Cerebellar cortex (tissue), 1 donor: Measurements from ENCODE around the gene C5orf47.

ENCODE experiments used
- DNase-seq: peaks from one replicate; pipeline ENCODE4 v3.0.0-alpha.2; 2015; ENCODE audit warnings: low spot score

C5orf47 gene

DNA sequence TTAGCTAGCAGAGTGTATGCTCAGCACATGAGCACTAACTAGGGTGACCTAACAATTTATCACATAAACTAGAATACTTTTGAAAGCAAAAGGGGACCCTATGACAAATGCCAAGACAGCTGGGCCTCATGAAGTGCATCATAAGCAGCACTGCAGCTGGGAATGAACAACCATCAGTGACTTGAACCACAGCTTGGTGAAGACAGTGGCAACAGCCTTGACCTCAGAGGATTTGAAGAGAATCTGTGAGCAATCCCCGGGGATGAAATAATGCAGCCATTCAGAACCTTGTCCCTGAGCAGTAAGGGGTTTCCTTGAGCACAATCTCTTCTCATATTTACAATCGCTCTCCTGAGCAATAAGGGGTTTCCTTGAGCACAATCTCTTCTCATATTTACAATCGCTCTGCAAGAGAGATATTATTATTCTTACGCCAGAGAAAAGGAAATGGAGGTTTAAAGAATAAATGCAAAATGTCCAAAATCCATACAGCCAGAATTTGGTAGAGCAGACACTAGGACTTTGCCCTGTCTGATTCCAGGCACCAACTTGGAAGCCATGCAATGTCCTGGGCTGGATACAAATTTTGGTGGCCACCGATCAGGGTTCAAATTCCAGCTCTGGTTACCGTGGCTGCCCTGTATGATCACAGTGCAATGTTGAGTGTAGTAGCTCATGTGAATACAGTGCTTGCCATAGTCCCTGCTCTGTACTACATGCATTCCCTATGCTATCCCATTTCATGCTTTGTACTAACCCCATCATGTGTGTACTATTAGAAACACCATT lies 55.7 kb downstream of the C5orf47 start:
- no peak for DNase-seq

DNA sequence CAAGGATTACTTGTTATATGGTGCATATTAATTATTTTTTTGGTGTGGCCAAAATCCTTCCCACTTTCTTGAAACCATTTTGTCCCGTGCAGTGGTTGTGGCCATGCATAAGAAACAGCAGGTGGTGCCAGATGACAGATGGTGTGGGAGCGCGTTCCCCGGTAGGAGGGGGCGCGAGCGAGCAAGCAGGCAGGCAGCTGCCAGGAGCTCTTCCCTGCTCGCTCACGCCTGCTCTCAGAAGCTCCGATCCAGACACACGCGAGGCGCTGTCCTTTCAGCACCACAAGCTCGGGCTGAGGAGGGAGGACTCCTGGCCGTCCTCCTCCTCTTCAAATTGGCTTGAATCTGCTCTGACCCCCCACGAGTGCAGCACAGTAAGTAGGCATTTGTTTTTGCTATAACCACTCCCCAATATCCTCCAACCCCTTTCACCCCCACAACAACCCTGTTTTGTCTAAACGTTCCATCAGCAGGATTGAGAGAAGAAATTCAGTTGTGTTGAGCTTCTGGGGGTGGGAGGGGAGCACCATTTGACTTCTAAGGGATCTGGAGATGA lies 56.6 kb downstream of the C5orf47 start, which contains the start of gene NSG2:
TSS of gene NSG2 (plus strand) at position 237 of the 556 bp plus-strand sequence. CDS start 1,050 bp downstream, outside the sequence.
- peak; percentile 95 for DNase-seq

DNA sequence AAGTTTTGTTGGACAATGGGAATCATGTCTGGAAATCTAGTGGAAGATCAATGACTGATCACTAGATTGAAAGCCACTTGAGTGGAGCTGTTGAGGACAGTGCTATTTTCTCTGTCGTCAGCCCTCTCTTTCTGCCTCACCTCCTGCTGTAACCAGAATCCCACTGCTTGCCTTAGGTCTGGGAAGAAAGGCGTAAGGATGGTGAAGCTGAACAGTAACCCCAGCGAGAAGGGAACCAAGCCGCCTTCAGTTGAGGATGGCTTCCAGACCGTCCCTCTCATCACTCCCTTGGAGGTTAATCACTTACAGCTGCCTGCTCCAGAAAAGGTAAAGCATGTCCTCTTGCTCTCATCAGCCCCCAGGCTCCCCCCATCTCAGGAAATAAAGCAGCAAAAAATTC lies 57.6 kb downstream of the C5orf47 start:
- DNase-seq, result peak; percentile 63

DNA sequence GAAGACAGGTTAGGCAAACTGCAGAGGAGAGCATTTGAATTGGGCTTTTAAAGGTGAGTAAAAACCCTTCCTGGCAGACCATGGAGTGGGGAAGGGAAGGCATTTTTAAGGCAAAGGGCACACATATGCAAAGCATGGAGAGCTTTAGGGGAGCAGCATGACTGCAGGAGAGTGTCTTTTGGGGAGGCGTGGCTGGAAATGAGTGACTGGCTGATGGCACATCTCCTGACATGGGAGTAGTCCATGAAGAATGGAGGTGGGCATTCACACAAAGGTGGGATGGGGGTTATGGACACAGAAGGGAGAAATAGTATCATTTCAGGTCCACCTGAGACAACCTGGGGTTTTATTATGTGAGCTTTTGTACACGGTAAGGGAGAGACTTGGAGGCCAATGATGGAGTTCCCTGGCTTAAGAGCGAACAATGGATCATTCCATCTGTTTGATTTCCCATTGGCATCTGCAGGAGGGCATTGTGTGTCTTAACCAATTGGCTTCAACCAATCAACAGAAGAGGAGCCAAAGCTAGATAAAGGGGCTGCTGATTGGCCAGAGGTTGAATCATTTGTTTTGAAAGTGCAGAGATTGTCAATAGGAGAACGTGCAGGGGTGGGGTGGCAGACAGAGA lies 58.6 kb downstream of the C5orf47 start:
- DNase-seq, result peak; percentile 37

DNA sequence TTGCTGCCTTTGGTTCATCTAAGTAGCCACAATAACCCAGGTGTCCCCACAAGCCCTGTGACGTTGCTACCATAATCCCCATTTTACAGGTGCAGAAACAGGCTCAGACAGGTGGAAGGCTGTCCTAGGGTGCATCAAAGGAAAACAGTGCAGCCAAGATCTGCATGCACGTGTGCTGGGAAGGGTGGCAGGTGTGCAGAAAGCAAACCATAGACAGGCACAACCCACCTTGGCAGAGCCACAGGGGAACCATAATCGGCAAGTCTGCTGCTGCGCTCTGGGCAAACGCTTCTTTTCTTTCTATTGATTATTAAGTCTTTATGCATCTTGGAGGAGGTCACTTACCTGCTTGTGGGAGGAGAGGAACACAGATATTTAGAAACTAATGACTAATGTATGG lies 63.7 kb downstream of the C5orf47 start:
- no peak for DNase-seq

DNA sequence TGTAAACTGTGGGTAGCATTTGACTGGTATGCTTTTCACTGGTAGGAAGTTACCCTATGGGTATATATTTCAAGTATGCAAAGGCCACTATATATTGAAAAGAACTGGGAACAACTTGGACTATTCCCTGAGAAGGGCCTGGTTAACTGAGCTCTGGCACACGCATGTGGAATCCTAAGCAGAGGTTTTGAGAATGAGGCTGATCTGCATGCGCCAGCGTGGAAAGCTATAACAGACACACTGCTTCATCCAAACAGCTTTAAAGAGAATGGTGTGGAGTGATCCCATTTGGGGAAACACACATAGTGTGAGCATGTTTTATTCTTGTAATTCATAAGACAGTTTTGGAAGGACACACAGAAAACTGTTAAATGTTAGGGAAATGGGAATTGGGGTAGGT lies 64.9 kb downstream of the C5orf47 start:
- no peak for DNase-seq
